ENCODE measurements around the gene TMEM233.

GRCh38 chr12:119546340-119546739 lies 47.2 kb upstream of the TMEM233 start:
- TF ChIP-seq POLR2AphosphoS5 (IDR thresholded peaks at IDR 0.05; ENCODE audit: low read depth, low read length), result no peak
- no peak for TF ChIP-seq MAFK (IDR thresholded peaks at IDR 0.05; ENCODE audit: low read depth, low read length)
- TF ChIP-seq EZH2 (IDR thresholded peaks at IDR 0.05; ENCODE audit: low read depth, low read length, severe bottlenecking), result no peak
- no peak for TF ChIP-seq CHD7 (IDR thresholded peaks at IDR 0.05; ENCODE audit: insufficient replicate concordance, low read length)
